Measurements from ENCODE around the gene ACP1. TPM values are rescaled to one million over a fixed set of nuclear protein-coding genes. Genes with fewer than 3 reads are reported as not detected.

The ACP1 gene
- total RNA-seq, 3 donors from 2014 or later, result 84.0 to 109 (median 84.2) TPM

- TF ChIP-seq POLR2AphosphoS5 (IDR thresholded peaks at IDR 0.05), result peak in 1 of 3 donors; percentile 76
- TF ChIP-seq POLR2A (IDR thresholded peaks at IDR 0.05), result no peak
- no peaks in the 10 kb centered on the region for H3K9me3 ChIP-seq
- DNase-seq (ENCODE audit: low spot score in 2 of 2), result peak; percentile 79 to 81
- peak within 1 kb of the TSS; percentile 94 to 97 for H3K27ac ChIP-seq
- no peaks in the 10 kb centered on the region for H3K27me3 ChIP-seq
- H3K4me1 ChIP-seq, result peaks cover 0 to 12% of the 10 kb centered on the region in 2 donors
- no peaks in the 10 kb centered on the region for H3K36me3 ChIP-seq
- intact Hi-C loops (cut with DNase I; ENCODE audit: low total_unique reads), result no loop called here
- peak within 1 kb of the TSS; percentile 59 to 92 (median 88) for H3K4me3 ChIP-seq
Measured at GRCh38 chr2:263774-264492, 814 bp upstream of the ACP1 start, which contains the start of gene SH3YL1. Gene SH3YL1 (minus strand): TSS chr2:264032. CDS start chr2:263984, 48 bp downstream.

GRCh38 chr2:268323-268722 is 3.6 kb downstream of the ACP1 start:
- Histone ChIP-seq H3K9me3 (no peaks in the 10 kb centered on the region), H3K36me3 (no peaks in the 10 kb centered on the region), H3K4me3 (no peak overlapping the region), H3K27me3 (no peaks in the 10 kb centered on the region), H3K4me1 (peaks cover 0 to 12% of the 10 kb centered on the region in 2 donors), H3K27ac (no peak overlapping the region)
- intact Hi-C loops (cut with DNase I; ENCODE audit: low total_unique reads), result no loop called here
- TF ChIP-seq POLR2AphosphoS5 (IDR thresholded peaks at IDR 0.05), result no peak
- no peak for TF ChIP-seq CTCF (IDR thresholded peaks at IDR 0.05)
- TF ChIP-seq POLR2A (IDR thresholded peaks at IDR 0.05), result no peak
- DNase-seq (ENCODE audit: low spot score in 2 of 2), result no peak

- intact Hi-C loops (cut with DNase I; ENCODE audit: low total_unique reads), result no loop called here
- Histone ChIP-seq H3K36me3 (no peaks in the 10 kb centered on the region), H3K27me3 (no peaks in the 10 kb centered on the region), H3K27ac (no peak overlapping the region), H3K4me1 (peaks cover 0 to 12% of the 10 kb centered on the region in 2 donors), H3K9me3 (no peaks in the 10 kb centered on the region), H3K4me3 (no peak overlapping the region)
- DNase-seq (ENCODE audit: low spot score in 2 of 2), result no peak
- TF ChIP-seq POLR2AphosphoS5 (IDR thresholded peaks at IDR 0.05) (no peak), CTCF (IDR thresholded peaks at IDR 0.05) (no peak), POLR2A (IDR thresholded peaks at IDR 0.05) (no peak)
Measured at GRCh38 chr2:269356-270030, 4.7 kb downstream of the ACP1 start.

GRCh38 chr2:270861-271260 is 6.1 kb downstream of the ACP1 start:
- TF ChIP-seq POLR2A (IDR thresholded peaks at IDR 0.05) (no peak), POLR2AphosphoS5 (IDR thresholded peaks at IDR 0.05) (no peak), CTCF (IDR thresholded peaks at IDR 0.05) (no peak)
- H3K9me3 ChIP-seq, result no peaks in the 10 kb centered on the region
- no peak for DNase-seq (ENCODE audit: low spot score in 2 of 2)
- no peaks in the 10 kb centered on the region for H3K27me3 ChIP-seq
- intact Hi-C loops (cut with DNase I; ENCODE audit: low total_unique reads), result no loop called here
- no peaks in the 10 kb centered on the region for H3K36me3 ChIP-seq
- peaks cover 0 to 7% of the 10 kb centered on the region in 2 donors for H3K4me1 ChIP-seq
- H3K4me3 ChIP-seq, result no peak overlapping the region
- no peak overlapping the region for H3K27ac ChIP-seq

GRCh38 chr2:271917-272316 is 7.2 kb downstream of the ACP1 start:
- TF ChIP-seq POLR2A (IDR thresholded peaks at IDR 0.05) (no peak), POLR2AphosphoS5 (IDR thresholded peaks at IDR 0.05) (no peak), CTCF (IDR thresholded peaks at IDR 0.05) (no peak)
- no peaks in the 10 kb centered on the region for H3K9me3 ChIP-seq
- DNase-seq (ENCODE audit: low spot score in 2 of 2), result no peak
- H3K4me3 ChIP-seq, result no peak overlapping the region
- no peaks in the 10 kb centered on the region for H3K27me3 ChIP-seq
- no peak overlapping the region for H3K27ac ChIP-seq
- H3K36me3 ChIP-seq, result no peaks in the 10 kb centered on the region
- intact Hi-C loops (cut with DNase I; ENCODE audit: low total_unique reads), result no loop called here
- no peaks in the 10 kb centered on the region for H3K4me1 ChIP-seq

All from breast epithelium (tissue), 4 donors.